Right atrium auricular region (tissue), 2 donors: ENCODE data around the gene FEV. TPM values are rescaled to one million over a fixed set of nuclear protein-coding genes. Genes with fewer than 3 reads are reported as not detected.

ENCODE experiments used
- DNase-seq: peaks from one replicate; pipeline ENCODE4 v3.0.0-alpha.2; 2019; ENCODE audit warnings: low spot score
- H3K27ac ChIP-seq, 2 donors: fragments of 200-600 bp; sonication (generic); 1 replicate in 1 of 2; 2 replicates in 1 of 2; pipeline ENCODE4 v1.5.1; 2016 to 2019
- H3K27me3 ChIP-seq, 2 donors: fragments of 200-600 bp; sonication (generic); one replicate each; pipeline versions ENCODE4 v1.5.1 to v1.6.0; 2017 to 2019
- H3K36me3 ChIP-seq: fragments of 200-600 bp; sonication (generic); one replicate; pipeline ENCODE4 v1.5.1; 2016
- H3K4me1 ChIP-seq, 2 donors: fragments of 200-600 bp; sonication (generic); one replicate each; pipeline versions ENCODE4 v1.5.1 to v1.6.0; 2017 to 2019
- H3K4me3 ChIP-seq, 2 donors: fragments of 200-600 bp; sonication (generic); 1 replicate in 1 of 2; 2 replicates in 1 of 2; pipeline ENCODE4 v1.5.1; 2017 to 2019; ENCODE audit warnings: mild to moderate bottlenecking in 1 of 2, moderate library complexity in 1 of 2
- H3K9me3 ChIP-seq, 2 donors: fragments of 200-600 bp; sonication (generic); one replicate each; pipeline ENCODE4 v1.5.1; 2019
- CTCF ChIP-seq, 2 donors: fragments of 200-600 bp; sonication (generic); IDR thresholded peaks; one replicate each; pipeline ENCODE4 v1.5.1; 2019; ENCODE audit warnings: antibody characterized with exemption in 2 of 2
- total RNA-seq, 2 donors: library from RNA; depleted of rRNA; stranded (reverse); fragments of >200 nt; gene quantifications; one replicate each; pipeline ENCODE4 v1.1.0, GENCODE V29; 2016

The FEV gene
- not detected for total RNA-seq

- Histone ChIP-seq H3K9me3 (no peaks in the 10 kb centered on the region), H3K27me3 (peaks cover 39 to 86% of the 10 kb centered on the region in 2 donors), H3K4me3 (peak within 1 kb of the TSS in 1 of 2 donors; percentile 20), H3K27ac (no peak within 1 kb of the TSS), H3K36me3 (no peaks in the 10 kb centered on the region), H3K4me1 (peaks cover 0 to 52% of the 10 kb centered on the region in 2 donors)
- no peak for DNase-seq
- no peak for TF ChIP-seq CTCF (IDR thresholded peaks at IDR 0.05)
These were observed at the start of gene FEV for GRCh38 chr2:218985021-218985324. FEV (minus strand) TSS chr2:218985184; CDS start chr2:218985075, 109 bp downstream.

DNA sequence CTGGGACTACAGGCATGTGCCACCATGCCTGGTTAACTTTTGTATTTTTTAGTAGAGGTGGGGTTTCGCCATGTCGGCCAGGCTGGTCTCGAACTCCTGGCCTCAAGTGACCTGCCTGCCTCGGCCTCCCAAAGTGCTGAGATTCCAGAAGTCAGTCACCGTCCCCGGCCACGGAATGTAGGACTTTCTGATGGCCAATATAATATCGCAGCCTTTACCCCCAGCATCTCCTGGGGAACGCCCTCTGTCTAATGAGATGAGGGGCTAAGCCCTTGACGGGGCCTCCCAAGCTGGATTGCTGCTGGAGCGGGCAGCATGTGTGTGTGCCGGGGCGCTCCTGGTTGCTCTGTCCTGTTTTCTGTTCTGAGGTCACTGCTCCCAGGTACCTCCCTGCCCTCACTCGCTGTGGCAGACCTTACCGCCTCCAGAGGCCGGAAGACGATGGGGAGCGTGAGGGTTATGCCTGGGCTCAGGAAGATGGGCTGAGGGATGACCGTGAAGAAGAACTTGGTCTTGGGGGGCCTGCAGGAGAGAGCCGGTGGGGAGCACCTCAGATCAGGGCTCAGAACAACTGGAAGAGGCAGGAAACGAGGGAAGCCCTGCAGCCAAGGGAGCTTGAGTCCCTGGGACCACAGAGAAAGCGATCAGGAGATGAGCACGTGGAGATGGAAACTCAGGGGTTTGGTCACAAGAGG is 47.2 kb upstream of the FEV start:
- H3K27me3 ChIP-seq: peaks cover 0 to 10% of the 10 kb centered on the region in 2 donors
- no peak overlapping the region for H3K4me3 ChIP-seq
- H3K4me1 ChIP-seq: no peaks in the 10 kb centered on the region
- no peak for DNase-seq
- no peaks in the 10 kb centered on the region for H3K9me3 ChIP-seq
- no peak overlapping the region for H3K27ac ChIP-seq
- H3K36me3 ChIP-seq: no peaks in the 10 kb centered on the region
- no peak for TF ChIP-seq CTCF (IDR thresholded peaks at IDR 0.05)

- H3K36me3 ChIP-seq: no peaks in the 10 kb centered on the region
- no peaks in the 10 kb centered on the region for H3K4me1 ChIP-seq
- no peak overlapping the region for H3K4me3 ChIP-seq
- H3K27ac ChIP-seq: no peak overlapping the region
- H3K27me3 ChIP-seq: peaks cover 0 to 10% of the 10 kb centered on the region in 2 donors
- no peaks in the 10 kb centered on the region for H3K9me3 ChIP-seq
- TF ChIP-seq CTCF (IDR thresholded peaks at IDR 0.05): no peak
- DNase-seq: no peak
These were observed 46.2 kb upstream of the FEV start for GRCh38 chr2:219031005-219031738.

DNA sequence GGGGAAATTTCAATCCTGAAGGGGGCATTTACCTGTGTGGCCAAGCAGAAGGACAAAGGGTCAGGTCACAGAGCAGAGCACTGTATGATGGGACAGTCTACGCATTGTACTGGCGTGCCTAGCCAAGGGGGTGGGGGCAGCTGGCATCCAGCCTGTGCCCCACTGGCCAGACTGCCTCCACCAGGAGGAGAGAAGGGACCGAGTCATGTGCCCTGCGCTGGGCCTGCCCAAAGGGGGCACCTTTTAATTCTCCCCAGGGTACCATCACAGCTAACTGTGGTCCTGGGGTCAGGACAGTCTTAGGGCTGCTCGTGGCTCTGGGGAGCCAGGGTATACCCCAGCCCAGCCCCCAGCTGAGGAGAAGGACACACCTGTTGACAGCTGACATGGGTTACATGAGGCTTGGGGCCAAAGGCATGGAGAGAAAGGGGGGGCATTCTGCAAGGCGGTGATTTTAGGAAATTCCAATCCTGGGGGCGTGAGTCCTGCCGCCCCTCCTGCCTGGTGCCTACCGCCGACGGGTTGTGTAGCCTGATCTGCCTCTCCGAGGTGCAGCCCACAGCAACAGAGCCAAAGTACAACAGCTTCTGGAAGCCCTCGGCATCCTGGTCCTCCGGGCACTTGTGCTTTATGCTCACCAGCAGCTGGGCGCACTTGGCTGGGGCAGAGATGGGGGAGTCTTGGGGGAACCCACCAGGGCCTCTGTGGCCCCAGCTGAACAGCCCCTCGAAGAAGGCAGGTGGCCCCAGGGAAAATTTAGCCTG is 45.4 kb upstream of the FEV start:
- peaks cover 0 to 10% of the 10 kb centered on the region in 2 donors for H3K27me3 ChIP-seq
- H3K4me3 ChIP-seq: no peak overlapping the region
- DNase-seq: no peak
- H3K27ac ChIP-seq: no peak overlapping the region
- H3K9me3 ChIP-seq: no peaks in the 10 kb centered on the region
- no peak for TF ChIP-seq CTCF (IDR thresholded peaks at IDR 0.05)
- no peaks in the 10 kb centered on the region for H3K4me1 ChIP-seq
- H3K36me3 ChIP-seq: no peaks in the 10 kb centered on the region

DNA sequence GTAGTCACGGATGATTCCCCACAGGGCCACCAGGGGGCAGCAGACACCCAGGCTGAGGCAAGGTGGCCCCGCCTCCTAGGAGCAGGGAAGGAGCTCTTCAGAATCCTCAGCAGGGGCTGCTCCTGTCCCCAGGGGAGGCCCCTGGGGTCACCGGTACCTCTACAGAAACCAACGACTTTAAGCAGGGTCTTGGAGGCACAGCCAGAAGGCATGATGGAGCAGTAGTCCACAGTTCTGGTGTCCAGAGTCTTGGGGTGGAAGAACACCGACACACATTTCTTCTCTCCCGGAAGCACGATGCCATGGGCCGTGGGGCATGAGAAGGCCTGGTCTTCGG is 44.8 kb upstream of the FEV start:
- Histone ChIP-seq H3K4me1 (no peaks in the 10 kb centered on the region), H3K27me3 (peaks cover 0 to 10% of the 10 kb centered on the region in 2 donors)
- DNase-seq: peak; percentile 75

More for the DNA sequence above, 44.8 kb upstream of the FEV start:
- Histone ChIP-seq H3K27ac (no peak overlapping the region), H3K36me3 (no peaks in the 10 kb centered on the region), H3K9me3 (no peaks in the 10 kb centered on the region), H3K4me3 (no peak overlapping the region)
- TF ChIP-seq CTCF (IDR thresholded peaks at IDR 0.05): peak; percentile 85 to 96
